Mammary epithelial cell (primary cell): ENCODE measurements around the gene PGM3.

Source experiments
- EZH2 ChIP-seq: IDR thresholded peaks from 2 replicates; pipeline ENCODE4 v1.6.1; 2012; ENCODE audit warnings: low read length, inconsistent platforms, borderline replicate concordance
- TF ChIP-seq, protein P1 (sequence below), 2 donors: IDR thresholded peaks in 1 of 2; conservative IDR thresholded peaks in 1 of 2; 2 replicates each; pipeline ENCODE4 v1.5.1; 2011 to 2012; ENCODE audit warnings: inconsistent platforms in 2 of 2, low read length in 2 of 2, mild to moderate bottlenecking in 2 of 2, control low read depth in 1 of 2, low read depth in 1 of 2; ENCODE audit not compliant: insufficient read depth in 1 of 2; ENCODE audit errors: extremely low read depth in 1 of 2

DNA sequence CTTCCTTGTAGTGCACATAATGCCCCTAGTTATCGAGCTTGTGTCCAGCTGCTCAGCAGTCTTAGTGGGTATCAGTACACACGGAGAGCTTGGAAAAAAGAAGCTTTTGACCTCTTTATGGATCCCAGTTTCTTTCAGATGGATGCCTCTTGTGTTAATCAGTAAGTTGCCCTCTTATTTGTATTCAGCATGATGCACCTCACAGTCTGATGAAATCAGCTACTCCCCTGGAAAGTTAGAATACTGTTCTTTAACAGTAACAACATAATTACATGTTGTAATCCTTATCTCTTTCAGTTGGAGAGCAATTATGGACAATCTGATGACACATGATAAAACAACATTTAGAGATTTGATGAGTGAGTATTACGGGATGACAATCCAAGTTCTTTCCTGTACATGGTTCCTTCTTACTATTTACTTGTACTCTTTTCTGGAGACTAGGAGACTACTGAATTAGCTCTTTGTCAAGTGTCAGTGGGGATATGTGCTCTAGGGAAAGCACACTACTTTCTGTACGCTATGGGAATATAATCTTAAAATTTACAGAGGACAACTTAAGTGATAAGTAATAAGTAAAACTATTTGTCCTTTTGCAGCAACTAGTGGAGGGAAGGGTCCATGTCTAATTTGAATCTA lies 39.1 kb downstream of the PGM3 start:
- TF ChIP-seq, protein P1, sequence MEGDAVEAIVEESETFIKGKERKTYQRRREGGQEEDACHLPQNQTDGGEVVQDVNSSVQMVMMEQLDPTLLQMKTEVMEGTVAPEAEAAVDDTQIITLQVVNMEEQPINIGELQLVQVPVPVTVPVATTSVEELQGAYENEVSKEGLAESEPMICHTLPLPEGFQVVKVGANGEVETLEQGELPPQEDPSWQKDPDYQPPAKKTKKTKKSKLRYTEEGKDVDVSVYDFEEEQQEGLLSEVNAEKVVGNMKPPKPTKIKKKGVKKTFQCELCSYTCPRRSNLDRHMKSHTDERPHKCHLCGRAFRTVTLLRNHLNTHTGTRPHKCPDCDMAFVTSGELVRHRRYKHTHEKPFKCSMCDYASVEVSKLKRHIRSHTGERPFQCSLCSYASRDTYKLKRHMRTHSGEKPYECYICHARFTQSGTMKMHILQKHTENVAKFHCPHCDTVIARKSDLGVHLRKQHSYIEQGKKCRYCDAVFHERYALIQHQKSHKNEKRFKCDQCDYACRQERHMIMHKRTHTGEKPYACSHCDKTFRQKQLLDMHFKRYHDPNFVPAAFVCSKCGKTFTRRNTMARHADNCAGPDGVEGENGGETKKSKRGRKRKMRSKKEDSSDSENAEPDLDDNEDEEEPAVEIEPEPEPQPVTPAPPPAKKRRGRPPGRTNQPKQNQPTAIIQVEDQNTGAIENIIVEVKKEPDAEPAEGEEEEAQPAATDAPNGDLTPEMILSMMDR (conservative IDR thresholded peaks at IDR 0.05 in 1 of 2, IDR thresholded peaks at IDR 0.05 in 1 of 2; ENCODE audit: extremely low read depth in 1 of 2, insufficient read depth in 1 of 2, low read depth in 1 of 2, low read length in 2 of 2) = no peak
- TF ChIP-seq EZH2 = no peak
